ENCODE results near the gene INA. TPM values are rescaled to one million over a fixed set of nuclear protein-coding genes. Genes with fewer than 3 reads are reported as not detected.

INA gene
- total RNA-seq (2022; extraction: Qiagen RNA extraction) = 15.0 to 25.3 TPM (median 19.0 TPM) in 5 replicates

DNA sequence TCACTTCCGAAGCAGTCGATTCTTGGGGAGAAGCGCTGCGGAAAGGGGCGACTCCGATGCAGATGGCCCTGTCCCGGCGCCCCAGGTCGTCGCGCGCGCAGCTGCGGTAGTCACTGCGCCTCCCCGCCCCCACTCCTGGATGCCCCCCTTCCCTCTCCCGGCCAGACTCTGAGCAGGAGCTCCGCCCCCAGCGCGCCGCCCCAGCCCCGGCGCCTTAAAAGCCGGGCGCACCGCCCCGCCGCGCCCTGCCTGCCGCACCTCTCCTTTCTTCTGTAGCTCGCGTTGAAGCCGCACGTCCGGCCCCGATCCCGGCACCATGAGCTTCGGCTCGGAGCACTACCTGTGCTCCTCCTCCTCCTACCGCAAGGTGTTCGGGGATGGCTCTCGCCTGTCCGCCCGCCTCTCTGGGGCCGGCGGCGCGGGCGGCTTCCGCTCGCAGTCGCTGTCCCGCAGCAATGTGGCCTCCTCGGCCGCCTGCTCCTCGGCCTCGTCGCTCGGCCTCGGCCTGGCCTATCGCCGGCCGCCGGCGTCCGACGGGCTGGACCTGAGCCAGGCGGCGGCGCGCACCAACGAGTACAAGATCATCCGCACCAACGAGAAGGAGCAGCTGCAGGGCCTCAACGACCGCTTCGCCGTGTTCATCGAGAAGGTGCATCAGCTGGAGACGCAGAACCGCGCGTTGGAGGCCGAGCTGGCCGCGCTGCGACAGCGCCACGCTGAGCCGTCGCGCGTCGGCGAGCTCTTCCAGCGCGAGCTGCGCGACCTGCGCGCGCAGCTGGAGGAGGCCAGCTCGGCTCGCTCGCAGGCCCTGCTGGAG, at the start of gene INA:
Gene INA, plus strand, starts transcription at position 243 of the 817 bp plus-strand sequence. Its CDS starts 74 bp downstream, at position 317.

DNA sequence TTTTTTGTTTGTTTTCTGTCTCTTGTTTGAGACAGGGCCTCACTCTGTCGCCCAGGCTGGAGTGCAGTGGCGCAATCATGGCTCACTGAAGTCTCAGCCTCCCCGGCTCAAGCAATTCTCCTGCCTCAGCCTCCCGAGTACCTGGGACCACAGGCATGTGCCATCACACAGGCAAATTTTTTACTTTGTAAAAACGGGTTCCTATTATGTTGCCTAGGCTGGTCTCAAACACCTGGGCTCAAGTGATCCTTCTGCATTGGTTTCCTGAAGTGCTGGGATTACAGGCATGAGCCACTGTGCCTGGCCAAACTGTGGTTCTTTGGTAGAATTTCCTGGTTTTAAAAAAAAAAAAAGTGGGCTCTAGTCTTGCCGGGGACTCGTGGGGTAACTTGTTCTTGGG, 31.4 kb upstream of the INA start, which contains the start of gene RPEL1:
Gene RPEL1, plus strand, starts transcription at position 301 of the 400 bp plus-strand sequence. CDS start 110 bp downstream, outside the sequence.

Other genes with a start within 250 kb of the INA start
- 67.0 to 80.0 TPM (median 71.9 TPM) in 5 replicates for gene NT5C2, start 83.9 kb upstream of the INA start, total RNA-seq (2022; extraction: Qiagen RNA extraction)
- gene RPEL1, start 31.3 kb upstream of the INA start, total RNA-seq (2022; extraction: Qiagen RNA extraction) = 0.05 TPM in 2 of 5 replicates, not detected in the others
- gene PCGF6, start 74.0 kb downstream of the INA start, total RNA-seq (2022; extraction: Qiagen RNA extraction) = 9.8 to 11.4 TPM (median 10.9 TPM) in 5 replicates
- 2.3 to 3.6 TPM (median 3.2 TPM) in 5 replicates for gene TAF5, start 90.8 kb downstream of the INA start, total RNA-seq (2022; extraction: Qiagen RNA extraction)
- gene ATP5MK, start 119.3 kb downstream of the INA start, total RNA-seq (2022; extraction: Qiagen RNA extraction) = 451 to 571 TPM (median 503 TPM) in 5 replicates
- 32.9 to 42.0 TPM (median 39.9 TPM) in 5 replicates for gene PDCD11, start 119.5 kb downstream of the INA start, total RNA-seq (2022; extraction: Qiagen RNA extraction)
- 3.6 to 5.7 TPM (median 4.9 TPM) in 5 replicates for gene CALHM2, start 175.2 kb downstream of the INA start, total RNA-seq (2022; extraction: Qiagen RNA extraction)
- not detected in 5 replicates for gene CALHM1, start 181.8 kb downstream of the INA start, total RNA-seq (2022; extraction: Qiagen RNA extraction)
- 0.22 to 0.42 TPM (median 0.31 TPM) in 5 replicates for gene CALHM3, start 202.1 kb downstream of the INA start, total RNA-seq (2022; extraction: Qiagen RNA extraction)
- gene NEURL1, start 216.6 kb downstream of the INA start, total RNA-seq (2022; extraction: Qiagen RNA extraction) = 0.55 to 0.88 TPM (median 0.73 TPM) in 5 replicates